PFSK-1 (cell line): ENCODE data around the gene MAB21L4.

Source experiments
- FOXP2 ChIP-seq: optimal IDR thresholded peaks from 2 replicates; pipeline ENCODE3; 2011; ENCODE audit warnings: borderline replicate concordance, control low read depth, inconsistent platforms; ENCODE audit not compliant: insufficient read depth; ENCODE audit errors: extremely low read length, extremely low read depth
- POLR2AphosphoS5 ChIP-seq: IDR thresholded peaks from 2 replicates; pipeline ENCODE4 v1.6.1; 2012; ENCODE audit warnings: low read depth, mild to moderate bottlenecking, control low read depth, low read length, moderate library complexity
- SIN3A ChIP-seq: IDR thresholded peaks from 2 replicates; pipeline ENCODE4 v1.6.1; 2012; ENCODE audit warnings: mild to moderate bottlenecking, low read length, moderate library complexity, borderline replicate concordance; ENCODE audit not compliant: insufficient read depth
- TAF1 ChIP-seq: IDR thresholded peaks from 2 replicates; pipeline ENCODE4 v1.6.1; 2012; ENCODE audit warnings: low read length, control low read depth, borderline replicate concordance; ENCODE audit not compliant: insufficient read depth
- TF ChIP-seq, protein P1 (sequence below), 2 experiments: IDR thresholded peaks; 2 replicates each; pipeline versions ENCODE4 v1.6.1 to v1.8.0; 2011 to 2012; ENCODE audit warnings: low read depth in 2 of 2, low read length in 2 of 2, control low read depth in 1 of 2, inconsistent platforms in 1 of 2, mild to moderate bottlenecking in 1 of 2, moderate library complexity in 1 of 2; ENCODE audit not compliant: insufficient read depth in 1 of 2

The MAB21L4 gene

DNA sequence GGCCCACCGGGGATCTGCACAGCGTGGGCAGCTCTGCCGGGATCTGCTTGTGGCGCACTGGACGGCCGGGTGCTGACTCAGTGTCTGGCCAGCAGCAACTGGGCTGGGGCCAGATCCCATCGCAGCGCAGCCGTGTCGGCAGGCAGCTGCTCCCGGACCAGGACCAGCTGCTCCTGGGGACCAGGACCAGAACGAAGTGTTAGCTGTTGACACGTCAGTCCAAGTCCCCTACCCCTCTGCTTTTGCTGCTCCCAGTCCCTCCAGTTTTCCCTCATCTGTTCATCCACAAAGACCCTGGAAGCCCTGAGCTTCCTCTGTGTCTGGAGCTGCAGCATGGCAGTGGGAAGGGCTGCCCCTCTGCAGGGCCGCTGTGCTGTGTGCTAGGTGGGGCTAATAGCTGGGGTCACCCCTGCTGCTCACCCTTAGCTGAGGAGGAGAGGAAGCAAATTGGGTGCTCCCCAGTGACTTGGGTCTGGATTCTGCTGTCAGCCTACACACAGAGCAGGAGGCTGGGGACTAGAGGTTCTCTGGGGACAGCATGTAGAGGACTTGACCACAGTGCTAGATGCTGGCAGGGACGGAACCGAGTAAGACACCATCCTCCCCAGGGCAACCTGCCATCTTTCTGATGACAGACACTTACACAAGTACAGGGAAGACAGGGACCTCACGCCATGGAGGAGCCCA lies 59.0 kb downstream of the MAB21L4 start:
- TF ChIP-seq POLR2AphosphoS5 (no peak), FOXP2 (no peak), SIN3A (no peak), TAF1 (no peak)
- TF ChIP-seq, protein P1, sequence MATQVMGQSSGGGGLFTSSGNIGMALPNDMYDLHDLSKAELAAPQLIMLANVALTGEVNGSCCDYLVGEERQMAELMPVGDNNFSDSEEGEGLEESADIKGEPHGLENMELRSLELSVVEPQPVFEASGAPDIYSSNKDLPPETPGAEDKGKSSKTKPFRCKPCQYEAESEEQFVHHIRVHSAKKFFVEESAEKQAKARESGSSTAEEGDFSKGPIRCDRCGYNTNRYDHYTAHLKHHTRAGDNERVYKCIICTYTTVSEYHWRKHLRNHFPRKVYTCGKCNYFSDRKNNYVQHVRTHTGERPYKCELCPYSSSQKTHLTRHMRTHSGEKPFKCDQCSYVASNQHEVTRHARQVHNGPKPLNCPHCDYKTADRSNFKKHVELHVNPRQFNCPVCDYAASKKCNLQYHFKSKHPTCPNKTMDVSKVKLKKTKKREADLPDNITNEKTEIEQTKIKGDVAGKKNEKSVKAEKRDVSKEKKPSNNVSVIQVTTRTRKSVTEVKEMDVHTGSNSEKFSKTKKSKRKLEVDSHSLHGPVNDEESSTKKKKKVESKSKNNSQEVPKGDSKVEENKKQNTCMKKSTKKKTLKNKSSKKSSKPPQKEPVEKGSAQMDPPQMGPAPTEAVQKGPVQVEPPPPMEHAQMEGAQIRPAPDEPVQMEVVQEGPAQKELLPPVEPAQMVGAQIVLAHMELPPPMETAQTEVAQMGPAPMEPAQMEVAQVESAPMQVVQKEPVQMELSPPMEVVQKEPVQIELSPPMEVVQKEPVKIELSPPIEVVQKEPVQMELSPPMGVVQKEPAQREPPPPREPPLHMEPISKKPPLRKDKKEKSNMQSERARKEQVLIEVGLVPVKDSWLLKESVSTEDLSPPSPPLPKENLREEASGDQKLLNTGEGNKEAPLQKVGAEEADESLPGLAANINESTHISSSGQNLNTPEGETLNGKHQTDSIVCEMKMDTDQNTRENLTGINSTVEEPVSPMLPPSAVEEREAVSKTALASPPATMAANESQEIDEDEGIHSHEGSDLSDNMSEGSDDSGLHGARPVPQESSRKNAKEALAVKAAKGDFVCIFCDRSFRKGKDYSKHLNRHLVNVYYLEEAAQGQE (IDR thresholded peaks at IDR 0.05; ENCODE audit: insufficient read depth in 1 of 2, low read depth in 2 of 2, low read length in 2 of 2) = no peak
